Measurements from ENCODE around the gene GADD45B.

DNA sequence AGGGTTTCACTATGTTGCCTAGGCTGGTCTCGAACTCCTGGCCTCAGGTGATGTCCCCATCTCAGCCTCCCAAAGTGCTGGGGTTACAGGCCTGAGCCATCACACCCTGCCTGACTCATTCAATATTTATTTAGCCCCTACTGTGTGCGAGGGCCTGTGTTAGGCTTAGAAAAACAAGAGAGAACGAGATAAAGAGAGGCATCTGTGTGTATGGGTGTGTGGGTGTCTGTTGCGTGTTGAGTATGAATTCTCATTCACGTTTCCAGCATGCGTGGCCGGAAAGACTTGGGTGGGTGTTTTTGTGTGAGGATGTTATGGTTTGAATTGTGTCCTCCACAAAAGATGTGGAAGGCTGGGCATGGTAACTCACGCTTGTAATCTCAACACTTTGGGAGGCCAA lies 9.5 kb downstream of the GADD45B start:
- TF ChIP-seq, protein P1, sequence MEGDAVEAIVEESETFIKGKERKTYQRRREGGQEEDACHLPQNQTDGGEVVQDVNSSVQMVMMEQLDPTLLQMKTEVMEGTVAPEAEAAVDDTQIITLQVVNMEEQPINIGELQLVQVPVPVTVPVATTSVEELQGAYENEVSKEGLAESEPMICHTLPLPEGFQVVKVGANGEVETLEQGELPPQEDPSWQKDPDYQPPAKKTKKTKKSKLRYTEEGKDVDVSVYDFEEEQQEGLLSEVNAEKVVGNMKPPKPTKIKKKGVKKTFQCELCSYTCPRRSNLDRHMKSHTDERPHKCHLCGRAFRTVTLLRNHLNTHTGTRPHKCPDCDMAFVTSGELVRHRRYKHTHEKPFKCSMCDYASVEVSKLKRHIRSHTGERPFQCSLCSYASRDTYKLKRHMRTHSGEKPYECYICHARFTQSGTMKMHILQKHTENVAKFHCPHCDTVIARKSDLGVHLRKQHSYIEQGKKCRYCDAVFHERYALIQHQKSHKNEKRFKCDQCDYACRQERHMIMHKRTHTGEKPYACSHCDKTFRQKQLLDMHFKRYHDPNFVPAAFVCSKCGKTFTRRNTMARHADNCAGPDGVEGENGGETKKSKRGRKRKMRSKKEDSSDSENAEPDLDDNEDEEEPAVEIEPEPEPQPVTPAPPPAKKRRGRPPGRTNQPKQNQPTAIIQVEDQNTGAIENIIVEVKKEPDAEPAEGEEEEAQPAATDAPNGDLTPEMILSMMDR (conservative IDR thresholded peaks at IDR 0.05; ENCODE audit: low read depth, low read length): no peak
- TF ChIP-seq EZH2 (IDR thresholded peaks at IDR 0.05; ENCODE audit: borderline replicate concordance, low read depth, low read length, poor library complexity, severe bottlenecking): no peak

Measured in A673 (cell line).